HG03039 (cell line): ENCODE results near the gene NFKBIE.

Experiments
- ATAC-seq: cut with Tn5 transposase; IDR thresholded peaks from one replicate; pipeline ENCODE4 v1.9.1; 2021; ENCODE audit warnings: mild to moderate bottlenecking, moderate library complexity; ENCODE audit not compliant: unreplicated experiment

Gene NFKBIE

GRCh38 chr6:44214307-44214706, 51.0 kb downstream of the NFKBIE start:
- ATAC-seq, result no peak

GRCh38 chr6:44211284-44211683, 54.1 kb downstream of the NFKBIE start:
- no peak for ATAC-seq
